Measurements from ENCODE around the gene CTTNBP2. TPM values are rescaled to one million over a fixed set of nuclear protein-coding genes. Genes with fewer than 3 reads are reported as not detected.

The CTTNBP2 gene
- polyA plus RNA-seq, 1 donor from 2014 or later, result not detected

GRCh38 chr7:117818232-117818631, 55.0 kb downstream of the CTTNBP2 start:
- H3K27me3 Mint-ChIP-seq, result no peaks in the 10 kb centered on the region
- no peaks in the 10 kb centered on the region for H3K4me1 Mint-ChIP-seq
- H3K4me3 Mint-ChIP-seq, result no peak overlapping the region

GRCh38 chr7:117816727-117817126, 56.5 kb downstream of the CTTNBP2 start:
- no peaks in the 10 kb centered on the region for H3K36me3 Mint-ChIP-seq
- no peak overlapping the region for H3K4me3 Mint-ChIP-seq
- H3K27ac Mint-ChIP-seq, result no peak overlapping the region
- no peaks in the 10 kb centered on the region for H3K9me3 Mint-ChIP-seq
- no peaks in the 10 kb centered on the region for H3K4me1 Mint-ChIP-seq
- no peaks in the 10 kb centered on the region for H3K27me3 Mint-ChIP-seq

More at GRCh38 chr7:117818232-117818631, 55.0 kb downstream of the CTTNBP2 start:
- no peak overlapping the region for H3K27ac Mint-ChIP-seq
- H3K36me3 Mint-ChIP-seq, result no peaks in the 10 kb centered on the region
- H3K9me3 Mint-ChIP-seq, result no peaks in the 10 kb centered on the region

- no peaks in the 10 kb centered on the region for H3K27me3 Mint-ChIP-seq
- no peaks in the 10 kb centered on the region for H3K36me3 Mint-ChIP-seq
- no peaks in the 10 kb centered on the region for H3K9me3 Mint-ChIP-seq
- H3K4me1 Mint-ChIP-seq, result no peaks in the 10 kb centered on the region
- H3K4me3 Mint-ChIP-seq, result no peak overlapping the region
- H3K27ac Mint-ChIP-seq, result no peak overlapping the region
Measured at GRCh38 chr7:117811696-117812095, 61.5 kb downstream of the CTTNBP2 start.

GRCh38 chr7:117810642-117811512, 62.4 kb downstream of the CTTNBP2 start:
- Mint-ChIP-seq H3K4me3 (no peak overlapping the region), H3K27ac (no peak overlapping the region), H3K36me3 (no peaks in the 10 kb centered on the region), H3K9me3 (no peaks in the 10 kb centered on the region), H3K4me1 (no peaks in the 10 kb centered on the region), H3K27me3 (no peaks in the 10 kb centered on the region)

- no peaks in the 10 kb centered on the region for H3K36me3 Mint-ChIP-seq
- H3K27ac Mint-ChIP-seq, result no peak overlapping the region
- no peaks in the 10 kb centered on the region for H3K27me3 Mint-ChIP-seq
Measured at GRCh38 chr7:117809958-117810357, 63.3 kb downstream of the CTTNBP2 start.

GRCh38 chr7:117808910-117809705, 64.1 kb downstream of the CTTNBP2 start:
- Mint-ChIP-seq H3K9me3 (no peaks in the 10 kb centered on the region), H3K36me3 (no peaks in the 10 kb centered on the region), H3K27me3 (no peaks in the 10 kb centered on the region), H3K4me3 (no peak overlapping the region), H3K27ac (no peak overlapping the region), H3K4me1 (no peaks in the 10 kb centered on the region)

More at GRCh38 chr7:117809958-117810357, 63.3 kb downstream of the CTTNBP2 start:
- Mint-ChIP-seq H3K4me3 (no peak overlapping the region), H3K4me1 (no peaks in the 10 kb centered on the region), H3K9me3 (no peaks in the 10 kb centered on the region)

GRCh38 chr7:117808341-117808757, 64.9 kb downstream of the CTTNBP2 start:
- H3K4me3 Mint-ChIP-seq, result no peak overlapping the region
- H3K27ac Mint-ChIP-seq, result no peak overlapping the region
- H3K4me1 Mint-ChIP-seq, result no peaks in the 10 kb centered on the region
- no peaks in the 10 kb centered on the region for H3K36me3 Mint-ChIP-seq
- no peaks in the 10 kb centered on the region for H3K27me3 Mint-ChIP-seq
- H3K9me3 Mint-ChIP-seq, result no peaks in the 10 kb centered on the region

- Mint-ChIP-seq H3K9me3 (no peaks in the 10 kb centered on the region), H3K4me3 (no peak overlapping the region), H3K36me3 (no peaks in the 10 kb centered on the region), H3K27ac (no peak overlapping the region), H3K4me1 (no peaks in the 10 kb centered on the region), H3K27me3 (no peaks in the 10 kb centered on the region)
Measured at GRCh38 chr7:117807676-117808075, 65.6 kb downstream of the CTTNBP2 start.

GRCh38 chr7:117806011-117806410, 67.2 kb downstream of the CTTNBP2 start:
- Mint-ChIP-seq H3K4me3 (no peak overlapping the region), H3K27ac (no peak overlapping the region), H3K4me1 (no peaks in the 10 kb centered on the region), H3K27me3 (no peaks in the 10 kb centered on the region), H3K9me3 (no peaks in the 10 kb centered on the region), H3K36me3 (no peaks in the 10 kb centered on the region)

- H3K27ac Mint-ChIP-seq, result no peak overlapping the region
- no peak overlapping the region for H3K4me3 Mint-ChIP-seq
- H3K27me3 Mint-ChIP-seq, result no peaks in the 10 kb centered on the region
- H3K4me1 Mint-ChIP-seq, result no peaks in the 10 kb centered on the region
- no peaks in the 10 kb centered on the region for H3K36me3 Mint-ChIP-seq
- H3K9me3 Mint-ChIP-seq, result no peaks in the 10 kb centered on the region
Measured at GRCh38 chr7:117805241-117805640, 68.0 kb downstream of the CTTNBP2 start.

GRCh38 chr7:117803476-117803875, 69.8 kb downstream of the CTTNBP2 start:
- no peaks in the 10 kb centered on the region for H3K9me3 Mint-ChIP-seq
- no peak overlapping the region for H3K4me3 Mint-ChIP-seq
- H3K4me1 Mint-ChIP-seq, result no peaks in the 10 kb centered on the region
- no peaks in the 10 kb centered on the region for H3K36me3 Mint-ChIP-seq
- no peak overlapping the region for H3K27ac Mint-ChIP-seq
- H3K27me3 Mint-ChIP-seq, result no peaks in the 10 kb centered on the region

- Mint-ChIP-seq H3K4me3 (no peak overlapping the region), H3K4me1 (no peaks in the 10 kb centered on the region), H3K27ac (no peak overlapping the region), H3K9me3 (no peaks in the 10 kb centered on the region), H3K27me3 (no peaks in the 10 kb centered on the region), H3K36me3 (no peaks in the 10 kb centered on the region)
Measured at GRCh38 chr7:117802660-117803059, 70.6 kb downstream of the CTTNBP2 start.

- Mint-ChIP-seq H3K4me3 (no peak overlapping the region), H3K27me3 (peaks cover 8% of the 10 kb centered on the region), H3K36me3 (no peaks in the 10 kb centered on the region), H3K27ac (no peak overlapping the region), H3K9me3 (no peaks in the 10 kb centered on the region), H3K4me1 (no peaks in the 10 kb centered on the region)
Measured at GRCh38 chr7:117800841-117801240, 72.4 kb downstream of the CTTNBP2 start.

GRCh38 chr7:117800406-117800805, 72.8 kb downstream of the CTTNBP2 start:
- H3K4me1 Mint-ChIP-seq, result no peaks in the 10 kb centered on the region
- no peaks in the 10 kb centered on the region for H3K36me3 Mint-ChIP-seq
- H3K4me3 Mint-ChIP-seq, result no peak overlapping the region
- H3K27ac Mint-ChIP-seq, result no peak overlapping the region
- peaks cover 12% of the 10 kb centered on the region for H3K27me3 Mint-ChIP-seq
- H3K9me3 Mint-ChIP-seq, result no peaks in the 10 kb centered on the region

- no peak overlapping the region for H3K27ac Mint-ChIP-seq
- peaks cover 16% of the 10 kb centered on the region for H3K27me3 Mint-ChIP-seq
- no peaks in the 10 kb centered on the region for H3K36me3 Mint-ChIP-seq
- H3K4me1 Mint-ChIP-seq, result peaks cover 0 to 3% (median 2%) of the 10 kb centered on the region in 3 donors
- peaks cover 0 to 2% (median 0%) of the 10 kb centered on the region in 3 donors for H3K9me3 Mint-ChIP-seq
- no peak overlapping the region for H3K4me3 Mint-ChIP-seq
Measured at GRCh38 chr7:117796889-117797288, 76.4 kb downstream of the CTTNBP2 start.
